ENCODE measurements around the gene PBXIP1.

The PBXIP1 gene

DNA sequence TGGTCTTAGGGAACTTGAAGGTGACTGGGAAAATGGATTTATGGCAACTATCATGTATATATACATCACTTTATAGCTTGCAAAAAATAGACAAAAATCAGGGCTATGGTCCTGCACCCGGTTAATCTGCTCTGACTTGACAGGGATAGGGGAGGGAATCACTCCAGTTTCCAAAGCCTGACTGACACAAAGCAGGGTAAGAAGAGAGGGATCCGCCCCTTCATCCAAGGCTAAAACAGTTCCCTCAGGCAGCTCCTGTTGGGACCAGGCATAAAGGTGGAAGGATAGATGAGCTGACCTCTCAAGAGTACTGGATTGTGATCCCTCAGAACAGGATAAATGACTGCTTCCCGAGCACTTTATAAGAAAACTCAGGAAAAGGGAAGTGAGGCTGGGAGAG, 1.4 kb downstream of the PBXIP1 start:
- peak; percentile 11 for DNase-seq

DNA sequence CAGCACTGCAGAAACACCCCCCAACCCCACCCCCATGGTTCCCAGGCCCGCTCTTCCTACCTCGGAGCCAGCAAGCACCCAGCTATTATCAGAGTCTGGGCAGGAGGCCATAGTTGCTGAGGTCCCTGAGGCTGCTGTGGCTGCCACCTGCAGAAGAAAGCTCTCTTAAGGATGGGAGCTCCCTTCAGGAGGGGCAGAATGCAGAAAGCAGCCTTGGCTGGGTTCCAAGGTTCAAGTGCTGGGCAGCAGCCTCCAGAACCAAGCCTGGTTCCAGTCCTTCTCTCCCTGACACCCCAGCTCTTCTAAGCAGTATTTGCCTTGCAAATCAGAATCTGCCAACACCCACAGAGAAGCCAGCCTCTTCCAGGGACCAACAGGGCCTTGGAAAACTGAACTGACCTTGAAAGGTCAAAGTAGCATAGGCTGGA, 2.3 kb downstream of the PBXIP1 start:
- DNase-seq: no peak

- DNase-seq: no peak
Measured at GRCh38 chr1:154952664-154953063, 3.2 kb downstream of the PBXIP1 start.

DNA sequence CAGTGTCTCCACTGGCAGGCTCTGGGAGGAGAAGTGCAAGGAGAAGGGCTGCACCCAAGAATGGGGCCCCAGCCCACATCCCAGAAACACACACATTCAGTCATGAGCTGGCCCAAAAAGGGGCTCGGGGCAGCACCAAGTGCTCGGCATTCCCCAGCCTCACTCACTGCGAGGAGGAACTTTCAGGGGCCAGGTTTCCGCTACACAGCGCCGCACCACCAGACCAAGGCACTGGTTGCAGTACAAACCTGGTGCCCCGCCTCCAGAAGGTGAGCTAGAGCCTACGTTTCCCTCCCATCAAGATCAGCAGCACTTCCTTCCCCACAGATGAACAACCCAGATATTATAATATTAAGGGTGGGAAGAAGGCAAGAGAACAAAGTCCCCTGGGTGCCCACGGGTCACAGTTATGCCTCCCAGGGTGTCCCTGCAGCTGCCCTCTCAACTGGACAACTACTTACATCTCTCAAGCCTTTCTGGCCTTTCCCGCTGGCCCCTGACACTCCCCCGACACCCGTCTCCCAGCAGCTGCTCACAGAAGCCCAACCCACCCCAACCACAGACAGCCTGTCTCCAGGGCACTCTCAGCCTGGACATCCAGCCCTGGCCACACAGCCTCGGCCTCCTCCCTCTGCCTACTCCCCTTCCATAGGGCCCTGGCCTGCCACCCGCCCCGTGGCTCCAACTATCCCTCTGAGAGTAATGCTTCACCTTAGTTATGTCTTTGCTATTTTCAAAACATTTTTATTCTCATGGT, 3.8 kb downstream of the PBXIP1 start:
- DNase-seq: no peak

DNA sequence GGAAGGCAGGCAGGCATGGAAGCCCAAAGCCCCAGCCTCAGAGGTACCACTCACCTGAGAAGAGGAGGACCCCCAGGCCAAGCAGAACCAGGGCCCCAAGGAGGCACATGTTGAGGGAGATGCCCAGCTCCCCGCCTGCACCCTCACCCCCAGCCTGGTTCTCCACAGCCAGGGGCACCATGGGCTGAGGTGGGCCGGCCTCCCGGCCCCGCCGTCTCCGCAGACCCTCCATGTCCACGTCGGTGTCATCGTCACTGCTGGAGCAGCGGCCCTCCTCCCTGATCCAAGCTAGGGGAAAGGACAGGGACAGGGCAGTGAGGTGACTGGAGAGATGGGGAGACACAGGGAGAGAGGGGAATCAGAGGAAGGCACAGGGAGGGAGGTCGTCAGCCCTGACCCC, 7.8 kb downstream of the PBXIP1 start:
- DNase-seq: no peak

GRCh38 chr1:154945962-154946850, 9.7 kb downstream of the PBXIP1 start:
- no peak for DNase-seq

DNA sequence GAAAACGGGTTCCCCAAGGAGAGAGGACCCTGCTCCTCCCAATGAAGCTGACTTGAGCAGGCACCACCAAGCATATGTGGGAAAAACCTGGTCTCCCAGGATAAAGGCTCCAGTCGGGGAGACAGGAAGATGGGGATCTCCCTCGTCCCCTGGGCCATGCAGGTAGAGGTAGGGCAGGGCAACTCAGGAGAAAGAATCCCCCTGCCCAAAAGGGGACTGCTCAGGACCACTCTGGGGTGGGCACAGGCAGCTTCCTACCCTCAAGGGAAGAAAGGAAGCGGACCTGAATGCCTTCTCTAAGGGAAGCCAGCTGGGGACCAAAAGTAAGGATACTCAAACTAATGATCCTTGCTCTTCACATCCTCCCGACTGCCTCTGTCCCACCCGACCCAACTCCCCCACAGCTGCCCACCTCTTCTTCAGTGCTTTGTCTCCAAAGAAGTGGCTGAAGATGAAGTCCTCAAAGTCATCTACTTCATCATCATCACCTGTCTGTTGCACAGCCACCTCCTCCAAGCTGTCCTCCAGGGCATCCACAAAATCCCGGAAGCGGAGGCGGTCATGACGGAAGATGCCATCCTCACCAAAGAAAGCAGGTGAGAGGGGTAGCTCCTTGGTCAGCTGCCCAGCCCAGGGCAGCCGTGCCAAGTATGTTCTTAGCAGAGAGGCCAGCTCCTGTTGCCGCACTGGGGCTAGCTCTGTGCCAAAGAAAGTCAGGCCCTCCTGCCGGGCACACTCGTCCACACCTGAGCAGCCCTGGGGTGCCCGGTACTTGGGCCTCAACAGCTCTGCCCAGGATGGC, 10.5 kb downstream of the PBXIP1 start:
- no peak for DNase-seq

- DNase-seq: no peak
Measured at GRCh38 chr1:154944401-154945159, 11.3 kb downstream of the PBXIP1 start.

DNA sequence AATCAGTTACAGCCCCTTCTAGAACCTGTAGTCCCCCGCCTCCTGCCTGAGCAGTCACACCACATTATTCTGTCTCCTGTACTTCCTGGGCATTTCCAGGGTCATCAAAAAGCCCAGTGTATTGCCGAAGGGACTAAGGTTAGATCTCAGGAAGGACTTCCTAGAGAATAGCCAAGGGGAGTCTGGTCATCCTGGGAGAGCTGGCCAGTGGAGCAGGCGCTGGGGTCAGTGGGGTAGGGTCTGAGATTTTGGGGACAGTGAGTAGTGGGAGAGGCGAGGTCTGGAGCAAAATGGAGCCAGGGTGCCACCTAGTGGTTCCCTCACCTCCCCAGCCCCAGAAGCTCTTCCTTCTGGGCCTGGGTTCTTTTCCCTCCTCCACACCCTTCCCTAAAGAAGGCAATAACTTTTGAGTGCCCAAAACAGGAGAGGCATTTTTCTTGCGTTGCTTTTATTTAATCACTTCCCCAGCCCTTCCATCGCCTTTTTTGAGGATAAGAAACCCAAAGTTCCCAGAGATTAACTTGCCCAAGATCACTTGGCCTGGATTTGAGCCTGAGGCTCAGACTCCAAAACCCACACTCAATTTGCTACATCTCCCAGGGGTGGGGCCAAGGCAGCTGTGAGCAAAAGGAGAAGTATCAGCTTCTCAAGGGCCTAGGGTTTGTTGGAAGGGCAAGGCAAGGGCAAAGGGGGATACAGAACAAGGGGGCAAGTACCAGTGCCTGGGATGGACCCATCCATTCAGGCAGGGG, 12.1 kb downstream of the PBXIP1 start:
- DNase-seq: no peak

DNA sequence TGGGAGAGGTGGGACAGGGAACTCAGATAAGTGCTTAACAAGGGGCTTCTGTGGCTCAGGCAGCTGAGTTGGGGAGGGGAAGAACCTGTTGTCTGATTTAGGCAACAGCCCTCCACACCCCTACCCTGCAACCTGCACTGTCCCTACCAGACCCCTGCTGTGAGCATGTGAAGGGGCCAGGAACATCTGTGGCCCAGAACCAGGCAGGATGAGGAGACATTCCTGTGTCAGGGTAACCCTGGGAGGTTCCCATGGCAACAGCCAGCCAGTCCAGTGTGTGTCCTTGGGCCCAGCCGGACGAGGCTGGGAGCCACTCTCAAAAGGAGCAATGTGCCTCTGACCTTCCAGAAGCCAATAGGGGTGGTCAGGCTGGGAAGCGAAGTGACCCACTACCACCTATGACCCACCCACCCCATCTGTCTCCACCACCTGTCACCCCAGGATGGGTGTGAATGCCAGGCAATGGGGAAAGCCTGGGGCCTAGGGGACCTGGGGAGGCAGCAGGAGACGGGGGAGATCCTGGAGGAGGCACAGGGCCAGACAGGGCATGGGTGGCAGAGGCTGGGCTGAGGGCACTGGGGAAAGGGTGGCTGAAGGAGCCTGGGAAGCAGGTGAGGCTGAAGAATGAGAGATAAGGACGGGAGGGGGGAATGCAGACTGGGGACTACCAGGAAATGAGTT, 14.4 kb downstream of the PBXIP1 start:
- DNase-seq: no peak

- no peak for DNase-seq
Measured at GRCh38 chr1:154940651-154941194, 15.2 kb downstream of the PBXIP1 start.

GRCh38 chr1:154940213-154940560, 15.7 kb downstream of the PBXIP1 start:
- no peak for DNase-seq

GRCh38 chr1:154938604-154939399, 17.1 kb downstream of the PBXIP1 start:
- no peak for DNase-seq

DNA sequence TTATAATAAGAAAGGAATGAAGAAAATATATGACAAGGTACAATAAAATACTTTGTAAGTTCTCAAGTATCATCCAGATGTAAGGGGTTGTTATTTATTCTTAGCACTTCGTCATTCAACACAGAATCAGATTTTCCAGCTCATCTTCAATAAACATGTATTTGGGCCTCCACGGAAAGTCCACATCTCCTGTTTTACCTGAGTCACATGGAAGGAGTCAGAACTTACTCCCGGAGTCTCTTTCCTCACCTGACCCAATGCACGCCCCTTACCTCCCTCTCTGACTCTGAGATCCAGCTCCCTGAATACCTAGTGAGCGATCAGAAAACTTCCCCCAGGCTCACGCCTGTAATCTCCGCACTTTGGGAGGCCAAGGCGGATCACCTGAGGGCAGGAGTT, 17.9 kb downstream of the PBXIP1 start:
- no peak for DNase-seq

DNA sequence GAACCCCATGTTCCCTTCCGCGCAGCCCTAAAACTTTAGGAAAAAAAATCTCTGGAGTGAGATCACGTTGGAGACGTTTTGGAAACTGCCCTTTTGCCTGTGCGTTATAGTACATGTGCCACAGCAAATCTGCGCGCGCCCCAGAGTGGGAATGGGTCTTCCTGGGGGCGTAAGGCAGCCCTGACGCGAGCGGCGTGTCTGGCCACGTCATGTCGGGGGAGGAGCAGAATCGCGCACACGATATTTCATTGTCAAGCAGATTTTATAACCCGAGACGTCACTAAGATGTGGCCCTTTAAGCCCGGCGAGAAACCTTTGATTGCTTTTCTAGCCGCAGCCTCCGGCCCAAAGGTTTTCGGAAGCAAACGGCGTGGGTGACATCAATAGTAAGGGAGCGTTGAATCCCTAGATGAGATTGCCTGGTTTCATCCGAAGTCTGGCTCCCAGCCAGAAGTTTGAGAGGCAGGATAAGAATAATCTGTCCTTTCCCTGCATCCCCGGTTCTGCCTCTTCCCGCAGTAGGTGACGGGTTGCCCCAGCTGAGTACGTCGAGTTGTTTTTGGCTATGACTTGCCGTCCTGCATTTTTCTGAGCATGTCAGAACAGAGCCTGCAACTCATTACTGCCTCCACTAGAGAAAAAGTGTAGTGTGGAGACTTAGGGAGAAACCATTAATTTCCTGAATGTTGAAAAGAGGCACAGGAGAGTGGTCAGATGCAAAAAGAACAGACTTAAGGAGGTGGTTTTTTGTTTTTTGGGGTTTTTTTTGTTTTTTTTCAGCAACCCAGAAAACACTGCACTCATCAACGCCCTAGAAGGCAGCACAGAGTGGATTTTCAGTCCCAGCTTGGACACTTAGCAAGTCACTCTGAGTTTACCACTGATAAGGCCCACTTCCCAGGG, 18.6 kb downstream of the PBXIP1 start:
- DNase-seq: peak; percentile 94

- DNase-seq: peak; percentile 96
Measured at GRCh38 chr1:154936555-154937084, 19.3 kb downstream of the PBXIP1 start, which contains the start of gene PMVK. Gene PMVK, minus strand, starts transcription at chr1:154936719. Its CDS starts 34 bp downstream, at chr1:154936685.

DNA sequence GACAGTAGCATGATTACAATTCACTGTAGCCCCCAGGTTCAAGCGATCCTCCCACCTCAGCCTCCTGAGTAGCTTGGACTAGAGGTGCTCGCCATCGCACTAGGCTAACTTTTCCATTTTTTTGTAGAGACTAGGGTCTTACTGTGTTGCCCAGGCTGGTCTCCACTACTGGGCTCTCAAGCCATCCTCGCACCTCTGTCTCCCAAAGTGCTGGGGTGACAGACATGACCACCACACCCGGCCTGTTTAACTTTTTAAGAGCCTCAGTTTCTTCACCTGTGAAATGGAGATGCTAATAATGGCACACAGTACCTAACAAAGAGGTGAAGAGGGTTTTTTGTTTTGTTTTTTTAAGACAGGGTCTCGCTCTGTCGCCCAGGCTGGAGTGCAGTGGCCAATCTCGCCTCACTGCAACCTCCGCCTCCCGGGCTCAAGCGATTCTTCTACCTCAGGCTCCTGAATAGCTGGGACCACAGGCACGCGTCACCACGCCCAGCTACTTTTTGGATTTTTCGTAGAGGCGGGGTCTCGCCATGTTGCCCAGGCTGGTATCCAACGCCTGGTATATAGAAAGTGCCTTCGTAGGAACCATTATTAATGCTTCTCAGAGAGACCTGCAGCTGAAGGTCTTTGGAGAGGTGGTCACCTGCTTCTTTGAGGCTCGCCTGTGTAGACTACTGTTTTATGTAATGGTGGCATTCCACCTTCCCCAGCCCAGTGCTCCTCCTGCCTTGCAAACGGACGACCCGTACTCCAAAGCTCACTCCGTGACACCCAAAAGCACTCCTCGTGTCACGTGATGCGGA, 19.9 kb downstream of the PBXIP1 start:
- no peak for DNase-seq

Measured in left hindlimb (tissue), 1 donor.